ENCODE measurements around the gene STK40. TPM values are rescaled to one million over a fixed set of nuclear protein-coding genes. Genes with fewer than 3 reads are reported as not detected.

STK40 gene
- total and polyA plus RNA-seq, 2 experiments from 2014 or later: 8.1 to 20.2 TPM

GRCh38 chr1:36322786-36323635 lies 62.7 kb downstream of the STK40 start:
- Mint-ChIP-seq H3K27ac (no peak overlapping the region), H3K4me3 (peak overlapping the region; percentile 80), H3K36me3 (ENCODE audit: low read depth) (peaks cover 3% of the 10 kb centered on the region), H3K27me3 (ENCODE audit: insufficient read depth, low read depth, poor library complexity) (peaks cover 32% of the 10 kb centered on the region), H3K9me3 (no peaks in the 10 kb centered on the region), H3K4me1 (peaks cover 15% of the 10 kb centered on the region)
- Histone ChIP-seq H3K4me2 (peak overlapping the region; percentile 94), H3F3A (replicated peaks; ENCODE audit: low read depth) (peaks cover 22% of the 10 kb centered on the region), H3K4me3 (peak overlapping the region; percentile 88), H3K27me3 (ENCODE audit: insufficient read depth) (peaks cover 47% of the 10 kb centered on the region), H3K9me2 (ENCODE audit: insufficient read depth) (no peaks in the 10 kb centered on the region; the same call in 1 of the 2 replicates), H3K79me2 (replicated peaks; ENCODE audit: insufficient read depth) (no peaks in the 10 kb centered on the region), H4K20me1 (replicated peaks; ENCODE audit: insufficient read depth) (no peaks in the 10 kb centered on the region), H3K4me1 (ENCODE audit: insufficient read depth) (peaks cover 18% of the 10 kb centered on the region), H3K27ac (ENCODE audit: low read depth) (no peak overlapping the region), H2AFZ (no peak overlapping the region), H3K36me3 (ENCODE audit: insufficient read depth) (no peaks in the 10 kb centered on the region)
- peak; percentile 17 for ATAC-seq
- DNase-seq (ENCODE audit: low spot score): peak; percentile 71
- TF ChIP-seq JUNB (IDR thresholded peaks at IDR 0.05; ENCODE audit: unreplicated experiment) (no peak), POLR2AphosphoS5 (IDR thresholded peaks at IDR 0.05; ENCODE audit: low read depth) (0 out of 2 replicates have a peak, but pooled peaks have one; percentile 35), ZNF462 (CRISPR knock-in tag; IDR thresholded peaks at IDR 0.05) (no peak)
